Activated naive CD4-positive, alpha-beta T cell treated with anti-CD3 and anti-CD28 coated beads for 36 hours (primary cell): ENCODE data around the gene PTPRN2. TPM values are rescaled to one million over a fixed set of nuclear protein-coding genes. Genes with fewer than 3 reads are reported as not detected.

Experiments used
- CTCF ChIA-PET: fragments of 350-600 bp; sonication (Branson Sonifier 250); formaldehyde crosslinking; loops from one replicate; lab custom pipeline; 2021; ENCODE audit warnings: antibody characterized with exemption; lab: Charles Lee
- DNase-seq: peaks from one replicate; pipeline ENCODE4 v3.0.0-alpha.2; 2020
- H3K27ac Mint-ChIP-seq: one replicate; pipeline ENCODE4 v1.8.0; 2021; ENCODE audit warnings: mild to moderate bottlenecking, mixed read lengths
- H3K27me3 Mint-ChIP-seq: one replicate; pipeline ENCODE4 v1.8.0; 2021; ENCODE audit warnings: low read depth, mixed read lengths
- H3K36me3 Mint-ChIP-seq: one replicate; pipeline ENCODE4 v1.8.0; 2021; ENCODE audit warnings: low read depth, mixed read lengths
- H3K4me1 Mint-ChIP-seq: one replicate; pipeline ENCODE4 v1.8.0; 2021; ENCODE audit warnings: low read depth, mixed read lengths
- H3K4me3 Mint-ChIP-seq: one replicate; pipeline ENCODE4 v1.8.0; 2021; ENCODE audit warnings: mild to moderate bottlenecking, moderate library complexity, mixed read lengths
- H3K9me3 Mint-ChIP-seq: one replicate; pipeline ENCODE4 v1.8.0; 2021; ENCODE audit warnings: mixed read lengths
- intact Hi-C: fragments of 100-400 bp; cut with micrococcal nuclease; formaldehyde crosslinking; loops from one replicate; pipeline ENCODE4 v1.15.1; 2023
- total RNA-seq, 2 experiments: library from RNA; stranded (reverse); gene quantifications; one replicate each; pipeline ENCODE4 v1.2.3, GENCODE V29; 2021

PTPRN2 gene
- total RNA-seq, 2 experiments from 2014 or later: 0.54 to 0.62 TPM

DNA sequence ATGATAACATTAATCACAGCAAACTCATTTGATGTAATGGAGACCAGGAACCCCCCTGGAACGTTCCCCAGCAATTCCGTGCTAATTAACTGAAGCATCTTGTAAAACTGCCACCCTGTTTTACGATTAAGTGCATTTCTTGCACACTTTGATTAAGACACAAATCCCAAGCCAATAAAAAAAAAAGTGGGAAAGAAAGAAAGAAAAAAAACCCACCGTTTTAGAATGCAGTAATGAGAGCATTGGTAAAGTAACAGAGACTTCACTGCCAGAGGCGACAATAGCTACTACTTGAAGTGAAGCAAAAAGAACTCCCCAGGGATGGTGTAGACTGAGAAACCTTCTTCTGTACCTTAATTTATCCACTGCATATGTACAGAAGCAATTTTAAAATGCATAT, 616.1 kb downstream of the PTPRN2 start:
- Mint-ChIP-seq H3K9me3 (peaks cover 31% of the 10 kb centered on the region), H3K36me3 (peaks cover 6% of the 10 kb centered on the region), H3K4me3 (no peak overlapping the region), H3K4me1 (no peaks in the 10 kb centered on the region), H3K27me3 (no peaks in the 10 kb centered on the region), H3K27ac (no peak overlapping the region)
- intact Hi-C loops: no loop called here
- no peak for DNase-seq
- CTCF ChIA-PET: no interaction called here

DNA sequence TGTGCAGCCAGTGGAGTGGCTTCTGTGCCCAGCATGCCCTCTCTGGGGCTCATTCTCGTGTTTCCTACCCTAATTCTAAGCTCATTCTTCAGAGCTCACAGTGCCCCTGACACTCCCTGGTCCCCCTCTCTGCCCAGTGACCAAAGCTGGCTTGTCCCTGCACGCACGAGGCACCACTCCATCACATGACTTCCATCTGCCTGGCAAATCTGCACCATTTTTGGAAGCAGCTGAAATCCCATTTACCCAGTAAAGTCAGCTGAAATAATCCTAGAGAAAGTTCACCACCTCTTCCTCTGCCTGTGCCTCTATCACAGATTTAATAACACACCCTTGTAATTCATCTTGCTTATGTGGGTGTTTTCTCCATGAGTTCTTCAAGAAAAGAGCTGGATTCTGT, 616.9 kb downstream of the PTPRN2 start:
- H3K27me3 Mint-ChIP-seq: no peaks in the 10 kb centered on the region
- peaks cover 6% of the 10 kb centered on the region for H3K36me3 Mint-ChIP-seq
- H3K9me3 Mint-ChIP-seq: peaks cover 31% of the 10 kb centered on the region
- no peak for DNase-seq
- no peaks in the 10 kb centered on the region for H3K4me1 Mint-ChIP-seq
- H3K4me3 Mint-ChIP-seq: no peak overlapping the region
- intact Hi-C loops: no loop called here
- CTCF ChIA-PET: no interaction called here
- H3K27ac Mint-ChIP-seq: no peak overlapping the region

DNA sequence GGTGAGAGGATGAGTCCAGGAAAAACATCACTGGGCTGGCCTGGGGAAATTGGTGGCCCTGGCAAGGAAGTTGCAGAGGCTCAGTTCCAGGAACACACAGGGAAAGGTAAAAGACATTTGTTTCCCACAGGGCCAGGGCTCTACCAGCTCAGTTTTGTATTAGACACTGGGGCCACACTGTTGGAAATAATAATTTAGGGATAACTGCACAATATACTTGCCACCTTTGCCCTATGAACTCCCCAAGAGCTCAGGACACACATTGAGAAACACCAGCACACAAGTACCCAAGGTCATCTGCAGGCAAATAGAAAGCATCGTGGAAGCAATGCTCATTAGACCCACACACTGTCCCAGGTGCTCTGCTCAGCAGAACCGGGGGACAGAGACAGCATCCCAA, 617.6 kb downstream of the PTPRN2 start:
- no peak for DNase-seq
- CTCF ChIA-PET: interaction anchor here (1.1 kb wide), 1 partner anchor 11 kb away, joined by 3 read pairs; no protein-coding TSS in a partner anchor
- Mint-ChIP-seq H3K27me3 (no peaks in the 10 kb centered on the region), H3K9me3 (peaks cover 26% of the 10 kb centered on the region), H3K4me3 (no peak overlapping the region), H3K4me1 (no peaks in the 10 kb centered on the region), H3K36me3 (peaks cover 6% of the 10 kb centered on the region), H3K27ac (no peak overlapping the region)
- intact Hi-C loops: no loop called here

DNA sequence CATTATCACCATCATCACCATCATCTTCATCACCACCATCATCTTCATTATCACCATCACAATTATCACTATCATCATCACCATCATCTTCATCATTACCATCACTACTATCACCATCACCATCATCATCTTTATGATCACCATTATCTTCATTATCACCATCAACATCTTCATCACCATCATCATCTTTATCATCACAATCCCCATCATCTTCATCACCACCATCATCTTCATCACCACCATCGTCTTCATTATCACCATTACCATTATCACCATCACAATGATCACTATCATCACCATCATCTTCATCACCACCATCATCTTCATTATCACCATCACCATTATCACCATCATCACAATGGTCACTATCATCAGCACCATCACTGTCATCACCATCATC, 621.1 kb downstream of the PTPRN2 start:
- Mint-ChIP-seq H3K36me3 (peaks cover 2% of the 10 kb centered on the region), H3K4me1 (no peaks in the 10 kb centered on the region), H3K27ac (no peak overlapping the region), H3K9me3 (peaks cover 10% of the 10 kb centered on the region), H3K4me3 (no peak overlapping the region), H3K27me3 (peaks cover 2% of the 10 kb centered on the region)
- no peak for DNase-seq
- intact Hi-C loops: no loop called here
- CTCF ChIA-PET: no interaction called here

DNA sequence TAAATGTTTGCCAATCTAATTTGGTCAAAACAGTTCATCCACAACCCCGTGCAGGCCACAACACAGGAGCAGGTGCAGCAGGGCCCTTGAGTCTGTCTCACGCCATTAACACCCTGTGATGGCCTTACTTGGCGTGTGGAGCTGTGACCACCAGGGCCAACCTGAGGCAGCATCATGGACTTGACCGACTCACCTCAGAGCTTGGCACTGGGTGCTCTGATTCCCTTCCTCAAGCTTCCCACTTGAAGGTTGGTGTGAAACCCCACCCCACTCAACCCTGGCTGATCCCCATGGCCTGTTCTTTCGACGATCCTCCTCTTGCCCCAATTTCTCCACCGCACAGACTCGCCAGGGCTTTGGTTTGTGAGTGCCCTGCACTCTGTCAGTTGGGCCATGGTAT, 623.1 kb downstream of the PTPRN2 start:
- CTCF ChIA-PET: no interaction called here
- intact Hi-C loops: no loop called here
- no peak overlapping the region for H3K27ac Mint-ChIP-seq
- no peak for DNase-seq
- H3K4me1 Mint-ChIP-seq: no peaks in the 10 kb centered on the region
- no peak overlapping the region for H3K4me3 Mint-ChIP-seq
- peaks cover 7% of the 10 kb centered on the region for H3K27me3 Mint-ChIP-seq
- peaks cover 3% of the 10 kb centered on the region for H3K9me3 Mint-ChIP-seq
- H3K36me3 Mint-ChIP-seq: no peaks in the 10 kb centered on the region

DNA sequence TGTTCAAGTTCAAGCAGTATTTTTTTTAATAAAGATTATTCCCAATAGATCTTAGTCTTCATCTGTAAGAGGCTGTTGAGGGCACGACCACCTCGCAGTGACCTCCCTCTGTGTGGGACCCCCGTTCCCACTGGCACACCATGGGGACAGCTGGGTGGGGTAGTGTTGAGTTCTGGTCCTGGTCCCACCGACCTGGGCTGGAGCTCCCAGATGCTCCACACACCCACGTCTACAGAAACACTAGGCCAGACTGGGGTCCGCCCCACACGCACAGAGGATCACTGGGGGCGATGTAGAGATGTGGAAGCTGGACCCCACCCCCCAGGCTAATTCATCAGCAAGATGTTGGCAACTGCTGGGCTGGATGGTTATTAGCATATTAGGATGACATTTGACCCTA, 623.6 kb downstream of the PTPRN2 start:
- Mint-ChIP-seq H3K4me3 (no peak overlapping the region), H3K36me3 (no peaks in the 10 kb centered on the region), H3K4me1 (no peaks in the 10 kb centered on the region), H3K9me3 (no peaks in the 10 kb centered on the region), H3K27ac (no peak overlapping the region), H3K27me3 (peaks cover 7% of the 10 kb centered on the region)
- intact Hi-C loops: no loop called here
- DNase-seq: no peak
- CTCF ChIA-PET: no interaction called here

DNA sequence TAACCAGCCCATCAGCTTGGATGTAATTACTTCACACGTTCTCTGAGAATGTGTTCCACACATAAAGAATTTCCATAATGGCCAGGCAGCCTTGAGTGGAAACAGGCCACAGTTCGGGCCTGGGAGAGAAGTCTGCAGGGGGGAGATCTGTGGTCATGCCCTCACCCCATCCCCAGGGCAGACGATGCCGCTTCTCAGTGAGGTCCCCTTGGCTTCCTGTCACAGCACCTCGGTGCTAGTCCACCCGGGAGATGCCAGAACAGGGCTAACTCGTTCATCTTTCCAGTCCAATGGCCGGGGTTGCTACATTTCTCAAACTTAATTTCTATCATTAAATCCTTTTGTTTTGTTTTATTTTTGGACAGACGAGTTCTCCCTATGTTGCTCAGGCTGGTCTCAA, 624.1 kb downstream of the PTPRN2 start:
- no peaks in the 10 kb centered on the region for H3K4me1 Mint-ChIP-seq
- intact Hi-C loops: no loop called here
- DNase-seq: no peak
- CTCF ChIA-PET: no interaction called here
- no peak overlapping the region for H3K27ac Mint-ChIP-seq
- H3K4me3 Mint-ChIP-seq: no peak overlapping the region
- no peaks in the 10 kb centered on the region for H3K36me3 Mint-ChIP-seq
- peaks cover 7% of the 10 kb centered on the region for H3K27me3 Mint-ChIP-seq
- no peaks in the 10 kb centered on the region for H3K9me3 Mint-ChIP-seq

DNA sequence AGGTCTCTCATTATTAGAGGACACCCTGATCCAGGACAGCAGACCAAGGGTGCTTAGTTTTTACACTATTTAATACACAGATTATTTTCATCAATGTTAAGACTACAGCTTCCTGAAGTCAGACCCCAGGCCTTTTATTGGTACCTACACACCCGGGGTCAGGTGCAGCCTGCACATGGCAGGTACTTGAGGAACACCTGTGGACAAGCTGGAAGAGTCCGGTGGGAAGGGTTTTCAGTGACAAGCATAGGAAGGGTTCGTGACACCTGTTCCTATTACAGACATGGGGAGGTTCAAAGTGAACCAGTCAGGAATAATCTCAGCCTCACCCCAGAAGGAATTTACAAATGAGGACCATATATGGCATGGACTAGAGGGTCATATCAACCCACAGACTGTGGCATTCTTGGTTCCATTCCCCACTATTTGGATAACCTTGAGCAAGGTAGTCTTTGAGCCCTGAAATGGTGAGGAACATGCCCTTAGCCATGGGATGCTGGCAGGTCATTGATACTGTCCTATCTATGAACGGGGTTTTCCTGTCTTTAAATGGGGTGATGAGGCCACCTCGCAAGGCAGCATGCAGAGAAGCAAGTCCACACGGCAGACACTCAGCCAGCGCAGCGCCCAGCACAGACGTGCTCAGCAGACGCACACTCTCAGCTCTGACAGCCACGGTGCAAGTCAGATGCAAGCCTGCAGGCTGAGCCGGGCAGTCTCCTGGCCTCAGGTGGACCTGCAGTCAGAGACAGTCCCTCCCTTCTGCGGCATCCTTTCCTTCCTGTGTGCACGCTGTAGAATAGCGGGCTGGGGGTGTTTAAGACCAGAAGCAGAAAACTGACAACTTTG, 624.9 kb downstream of the PTPRN2 start:
- no peak overlapping the region for H3K27ac Mint-ChIP-seq
- DNase-seq: no peak
- no peaks in the 10 kb centered on the region for H3K36me3 Mint-ChIP-seq
- no peaks in the 10 kb centered on the region for H3K4me1 Mint-ChIP-seq
- no peak overlapping the region for H3K4me3 Mint-ChIP-seq
- intact Hi-C loops: no loop called here
- H3K9me3 Mint-ChIP-seq: no peaks in the 10 kb centered on the region
- CTCF ChIA-PET: no interaction called here
- H3K27me3 Mint-ChIP-seq: peaks cover 7% of the 10 kb centered on the region

DNA sequence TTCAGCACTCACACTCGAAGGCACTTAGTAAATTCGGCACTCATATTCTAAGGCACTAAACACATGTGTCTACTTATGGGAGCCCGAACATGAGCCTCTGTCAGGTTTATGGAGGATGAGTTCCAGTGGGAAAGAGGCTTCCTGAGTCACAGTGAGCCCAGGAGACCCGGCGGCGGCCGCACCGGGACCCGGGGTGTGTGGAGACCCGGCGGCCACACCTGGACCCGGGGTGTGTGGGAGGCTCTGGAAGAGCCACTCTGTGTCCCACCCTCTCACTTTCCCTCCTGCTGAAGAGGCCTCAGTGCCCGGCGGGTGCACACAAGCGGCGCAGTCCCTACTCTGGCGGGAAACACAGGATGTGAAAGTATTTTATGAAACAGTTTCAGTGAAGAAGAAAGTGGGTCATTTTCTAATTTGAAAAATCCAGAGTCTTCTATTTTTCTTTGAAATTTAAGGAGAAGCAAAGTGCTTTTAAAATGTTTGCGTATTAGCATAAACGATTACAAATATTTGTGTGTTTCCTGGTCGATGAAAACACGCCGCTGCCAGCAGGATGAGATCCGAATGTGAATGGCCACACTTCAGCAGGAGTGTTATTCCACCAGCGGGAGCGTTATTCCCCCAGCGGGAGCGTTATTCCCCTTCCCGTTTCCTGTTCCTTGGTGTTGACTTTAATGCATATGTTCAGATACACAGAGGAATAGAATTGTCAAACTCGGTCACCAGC, 625.7 kb downstream of the PTPRN2 start:
- DNase-seq: no peak
- CTCF ChIA-PET: no interaction called here
- intact Hi-C loops: no loop called here
- Mint-ChIP-seq H3K27me3 (peaks cover 7% of the 10 kb centered on the region), H3K9me3 (no peaks in the 10 kb centered on the region), H3K36me3 (no peaks in the 10 kb centered on the region), H3K4me3 (no peak overlapping the region), H3K4me1 (no peaks in the 10 kb centered on the region), H3K27ac (no peak overlapping the region)

DNA sequence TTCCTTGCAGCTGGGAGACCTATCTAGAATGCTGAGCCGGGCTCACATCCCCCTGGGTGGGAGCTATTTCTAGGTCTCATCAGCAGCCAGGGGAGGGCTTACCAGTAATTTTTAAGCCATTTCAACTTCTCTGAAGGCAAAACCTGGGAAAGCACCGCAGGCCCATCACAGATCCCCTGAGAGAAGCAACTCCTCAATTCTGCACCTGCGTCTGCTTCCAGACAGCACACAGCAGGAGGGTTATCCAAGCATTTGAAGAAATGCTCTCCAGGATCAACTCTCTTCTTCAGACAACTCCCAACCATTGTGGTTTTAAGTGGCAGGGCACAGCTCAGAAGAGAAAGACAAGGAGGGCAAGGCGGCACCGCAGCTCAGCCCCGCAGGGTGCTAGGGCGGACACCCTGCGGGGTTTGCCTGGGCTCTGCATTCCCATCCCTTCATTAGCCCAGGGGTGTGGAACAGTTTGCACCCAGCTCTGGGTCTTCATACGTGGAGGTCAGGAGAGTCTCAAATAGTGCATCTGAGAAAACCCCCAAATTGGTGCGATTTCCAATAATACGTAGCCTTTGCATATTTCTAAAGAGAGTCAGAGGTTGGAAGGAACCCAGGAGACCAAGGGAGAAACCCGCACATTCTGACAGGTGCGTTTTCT, 632.1 kb downstream of the PTPRN2 start:
- no peak for DNase-seq
- H3K4me1 Mint-ChIP-seq: no peaks in the 10 kb centered on the region
- CTCF ChIA-PET: no interaction called here
- intact Hi-C loops: no loop called here
- H3K9me3 Mint-ChIP-seq: no peaks in the 10 kb centered on the region
- H3K36me3 Mint-ChIP-seq: no peaks in the 10 kb centered on the region
- H3K4me3 Mint-ChIP-seq: no peak overlapping the region
- H3K27me3 Mint-ChIP-seq: peaks cover 11% of the 10 kb centered on the region
- H3K27ac Mint-ChIP-seq: no peak overlapping the region

DNA sequence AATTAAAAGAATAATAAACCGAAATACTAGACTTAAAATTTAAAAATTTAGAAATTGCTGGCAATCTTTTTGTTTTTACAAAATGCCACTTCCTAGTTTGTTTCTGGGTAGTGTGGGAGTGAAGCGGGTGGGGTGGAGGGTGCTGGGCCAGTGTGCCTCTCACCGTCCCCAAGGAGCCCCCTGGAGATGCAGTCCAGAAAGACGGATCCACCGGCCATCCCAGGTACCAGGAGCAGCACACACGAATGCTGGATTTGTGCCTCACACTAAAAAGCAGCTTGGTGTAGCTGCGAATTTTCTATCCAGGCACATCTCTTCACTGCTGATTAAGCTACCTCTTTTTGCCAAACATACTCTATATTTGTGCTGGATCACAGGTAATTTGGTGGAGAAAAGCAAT, 632.7 kb downstream of the PTPRN2 start:
- no peak overlapping the region for H3K4me3 Mint-ChIP-seq
- no peaks in the 10 kb centered on the region for H3K36me3 Mint-ChIP-seq
- DNase-seq: no peak
- no peak overlapping the region for H3K27ac Mint-ChIP-seq
- no peaks in the 10 kb centered on the region for H3K9me3 Mint-ChIP-seq
- intact Hi-C loops: no loop called here
- H3K27me3 Mint-ChIP-seq: peaks cover 9% of the 10 kb centered on the region
- CTCF ChIA-PET: no interaction called here
- no peaks in the 10 kb centered on the region for H3K4me1 Mint-ChIP-seq

DNA sequence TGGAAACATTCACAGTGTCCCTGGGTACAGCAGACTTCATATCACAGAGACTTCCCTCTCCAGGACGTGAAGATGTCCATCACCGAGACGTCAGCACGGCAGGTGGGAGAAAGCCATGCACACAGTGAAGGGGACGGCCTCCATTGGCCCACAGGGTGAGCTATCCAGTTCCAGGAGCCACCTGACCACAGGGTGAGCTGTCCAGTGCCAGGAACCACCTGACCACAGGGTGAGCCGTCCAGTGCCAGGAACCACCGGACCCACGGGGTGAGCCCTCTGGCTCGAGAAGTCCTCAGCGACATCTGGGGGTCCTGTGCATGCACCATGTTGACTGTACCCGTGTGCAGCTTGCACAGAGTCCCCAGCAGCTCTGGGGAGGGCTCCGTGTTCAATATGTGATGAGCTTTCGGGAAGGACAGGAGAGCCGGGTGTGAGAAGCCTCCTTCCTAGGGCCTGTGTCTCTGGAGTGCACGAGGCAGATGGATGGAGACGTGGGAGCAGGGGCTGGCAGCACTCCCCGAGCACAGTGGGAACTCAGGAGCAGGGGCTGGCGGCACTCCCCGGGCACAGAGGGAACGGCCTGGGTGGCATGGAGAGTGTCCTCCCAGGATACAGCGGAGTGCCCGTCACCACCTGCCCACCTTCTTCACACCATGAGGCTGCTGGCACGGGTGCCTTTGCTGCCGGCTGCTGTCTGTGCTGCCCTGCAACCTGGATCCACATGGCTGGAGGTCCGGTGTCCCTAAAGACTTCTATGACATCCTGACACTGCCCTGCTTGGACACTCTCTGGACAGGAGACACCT, 634.6 kb downstream of the PTPRN2 start:
- Mint-ChIP-seq H3K36me3 (no peaks in the 10 kb centered on the region), H3K27me3 (peaks cover 6% of the 10 kb centered on the region), H3K9me3 (no peaks in the 10 kb centered on the region), H3K4me1 (no peaks in the 10 kb centered on the region), H3K27ac (no peak overlapping the region), H3K4me3 (no peak overlapping the region)
- CTCF ChIA-PET: no interaction called here
- intact Hi-C loops: no loop called here
- no peak for DNase-seq
